Upper lobe of left lung (tissue), 6 donors: ENCODE data around the gene OR2F1. TPM values are rescaled to one million over a fixed set of nuclear protein-coding genes. Genes with fewer than 3 reads are reported as not detected.

Source experiments
- ATAC-seq, 2 donors: fragments of 200-7000 bp; cut with Tn5 transposase; one replicate each; pipeline ENCODE4 v1.9.1; 2022; ENCODE audit warnings: mild to moderate bottlenecking in 2 of 2, moderate library complexity in 2 of 2; ENCODE audit not compliant: low FRiP score in 2 of 2
- DNase-seq, 2 donors: peaks; one replicate each; pipeline ENCODE4 v3.0.0-alpha.2; 2019 to 2020
- H3K27ac ChIP-seq, 4 donors: fragments of 200-600 bp; sonication (generic); one replicate each; pipeline ENCODE4 v1.5.1; 2016 to 2019
- H3K27me3 ChIP-seq, 4 donors: fragments of 200-600 bp; sonication (generic); one replicate each; pipeline ENCODE4 v1.5.1; 2017 to 2019
- H3K36me3 ChIP-seq, 4 donors: fragments of 200-600 bp; sonication (generic); one replicate each; pipeline ENCODE4 v1.5.1; 2016 to 2019
- H3K4me1 ChIP-seq, 4 donors: fragments of 200-600 bp; sonication (generic); one replicate each; pipeline ENCODE4 v1.5.1; 2018 to 2019
- H3K4me3 ChIP-seq, 4 donors: fragments of 200-600 bp; sonication (generic); one replicate each; pipeline ENCODE4 v1.5.1; 2017 to 2019; ENCODE audit warnings: mild to moderate bottlenecking in 2 of 4, moderate library complexity in 1 of 4
- H3K9me3 ChIP-seq, 4 donors: fragments of 200-600 bp; sonication (generic); one replicate each; pipeline ENCODE4 v1.5.1; 2018 to 2019
- CTCF ChIP-seq, 6 experiments: fragments of 450-650 bp in 4 of 6; fragments of 200-600 bp in 2 of 6; sonication (generic) in 2 of 6; IDR thresholded peaks; one replicate each; pipeline ENCODE4 v1.5.1; 2016 to 2019; ENCODE audit warnings: antibody characterized with exemption in 6 of 6
- EP300 ChIP-seq, 4 donors: sonication (generic); formaldehyde crosslinking; IDR thresholded peaks; one replicate each; pipeline ENCODE4 v1.5.1; 2017; ENCODE audit warnings: antibody characterized with exemption in 4 of 4, control low read depth in 2 of 4
- POLR2A ChIP-seq, 4 donors: fragments of 450-650 bp; IDR thresholded peaks; one replicate each; pipeline ENCODE4 v1.5.1; 2016 to 2017; ENCODE audit warnings: antibody characterized with exemption in 4 of 4, mild to moderate bottlenecking in 2 of 4
- POLR2AphosphoS5 ChIP-seq, 2 donors: sonication (generic); formaldehyde crosslinking; IDR thresholded peaks; one replicate each; pipeline ENCODE4 v1.5.1; 2017; ENCODE audit warnings: antibody characterized with exemption in 2 of 2
- WGBS, 2 donors: methylation state at CpG; one replicate each; pipeline ENCODE4 v1.1.5; 2017 to 2018; 5-methylcytosine and 5-hydroxymethylcytosine counted together
- total RNA-seq, 6 donors: library from RNA; depleted of rRNA in 4 of 6; stranded (reverse); fragments of >200 nt in 4 of 6; gene quantifications; one replicate each; pipeline versions ENCODE4 v1.1.0 to v1.2.1, GENCODE V29; 2016 to 2021
- donor health status: DM: no; HTN: no; CAD: no; lungs with moderate emphysema.
- donor health status: DM: no; HTN: yes; CAD: no; lungs with severe emphysema.

Gene OR2F1
- total RNA-seq, result not detected

- ATAC-seq, result no peak
- no peaks in the 10 kb centered on the region for H3K36me3 ChIP-seq
- no peak within 1 kb of the TSS for H3K27ac ChIP-seq
- no peaks in the 10 kb centered on the region for H3K27me3 ChIP-seq
- no peak for TF ChIP-seq POLR2AphosphoS5 (IDR thresholded peaks at IDR 0.05)
- H3K9me3 ChIP-seq, result no peaks in the 10 kb centered on the region
- DNase-seq, result no peak
- no peak within 1 kb of the TSS for H3K4me3 ChIP-seq
- 75 to 85% methylated on average over 3 of the region's 3 CpGs for WGBS, 2 donors
- no peaks in the 10 kb centered on the region for H3K4me1 ChIP-seq
Observed at GRCh38 chr7:143954544-143954943, at the start of gene OR2F1. OR2F1 (plus strand) TSS chr7:143954844; CDS start chr7:143959971, 5,127 bp downstream.

- Histone ChIP-seq H3K27me3 (no peaks in the 10 kb centered on the region), H3K9me3 (no peaks in the 10 kb centered on the region), H3K27ac (no peak overlapping the region), H3K4me3 (no peak overlapping the region), H3K36me3 (no peaks in the 10 kb centered on the region), H3K4me1 (peaks cover 5 to 14% (median 9%) of the 10 kb centered on the region in 4 donors)
- no peak for TF ChIP-seq CTCF (IDR thresholded peaks at IDR 0.05)
- TF ChIP-seq POLR2A (IDR thresholded peaks at IDR 0.05), result no peak
- no peak for TF ChIP-seq POLR2AphosphoS5 (IDR thresholded peaks at IDR 0.05)
- no peak for TF ChIP-seq EP300 (IDR thresholded peaks at IDR 0.05)
- no peak for DNase-seq
- no peak for ATAC-seq
- 71 to 83% methylated on average over 1 of the region's 1 CpG for WGBS, 2 donors
Observed at GRCh38 chr7:143905509-143905908, 49.1 kb upstream of the OR2F1 start.

GRCh38 chr7:143906151-143906550, 48.5 kb upstream of the OR2F1 start:
- ATAC-seq (no peak), DNase-seq (no peak)
- no peak for TF ChIP-seq POLR2A (IDR thresholded peaks at IDR 0.05)
- TF ChIP-seq EP300 (IDR thresholded peaks at IDR 0.05), result no peak
- TF ChIP-seq POLR2AphosphoS5 (IDR thresholded peaks at IDR 0.05), result no peak
- TF ChIP-seq CTCF (IDR thresholded peaks at IDR 0.05), result no peak
- Histone ChIP-seq H3K4me1 (peaks cover 2 to 8% (median 4%) of the 10 kb centered on the region in 4 donors), H3K36me3 (no peaks in the 10 kb centered on the region), H3K27ac (no peak overlapping the region), H3K4me3 (no peak overlapping the region), H3K9me3 (no peaks in the 10 kb centered on the region), H3K27me3 (no peaks in the 10 kb centered on the region)
- WGBS, 2 donors, result 85 to 93% methylated on average over 9 of the region's 9 CpGs

GRCh38 chr7:143906895-143907294, 47.7 kb upstream of the OR2F1 start:
- H3K27me3 ChIP-seq, result no peaks in the 10 kb centered on the region
- no peaks in the 10 kb centered on the region for H3K36me3 ChIP-seq
- TF ChIP-seq POLR2AphosphoS5 (IDR thresholded peaks at IDR 0.05) (no peak), EP300 (IDR thresholded peaks at IDR 0.05) (no peak), CTCF (IDR thresholded peaks at IDR 0.05) (no peak), POLR2A (IDR thresholded peaks at IDR 0.05) (no peak)
- H3K4me3 ChIP-seq, result no peak overlapping the region
- ATAC-seq (no peak), DNase-seq (no peak)
- H3K4me1 ChIP-seq, result peaks cover 2 to 6% (median 4%) of the 10 kb centered on the region in 4 donors
- 95 to 98% methylated on average over 5 of the region's 5 CpGs for WGBS, 2 donors
- no peaks in the 10 kb centered on the region for H3K9me3 ChIP-seq
- no peak overlapping the region for H3K27ac ChIP-seq

GRCh38 chr7:143908120-143908519, 46.5 kb upstream of the OR2F1 start:
- H3K9me3 ChIP-seq, result no peaks in the 10 kb centered on the region
- H3K4me1 ChIP-seq, result no peaks in the 10 kb centered on the region
- no peak for TF ChIP-seq POLR2AphosphoS5 (IDR thresholded peaks at IDR 0.05)
- no peak for TF ChIP-seq POLR2A (IDR thresholded peaks at IDR 0.05)
- TF ChIP-seq CTCF (IDR thresholded peaks at IDR 0.05), result no peak
- no peak for TF ChIP-seq EP300 (IDR thresholded peaks at IDR 0.05)
- DNase-seq, result no peak
- H3K27me3 ChIP-seq, result no peaks in the 10 kb centered on the region
- WGBS, 2 donors, result 68 to 81% methylated on average over 5 of the region's 5 CpGs
- no peaks in the 10 kb centered on the region for H3K36me3 ChIP-seq
- H3K27ac ChIP-seq, result no peak overlapping the region
- no peak overlapping the region for H3K4me3 ChIP-seq
- no peak for ATAC-seq
